H9 (cell line): ENCODE measurements around the gene DAB1. TPM values are rescaled to one million over a fixed set of nuclear protein-coding genes. Genes with fewer than 3 reads are reported as not detected.

ENCODE experiments used
- DNase-seq: peaks from one replicate; pipeline ENCODE4 v3.0.0-alpha.2; 2017
- H2AFZ ChIP-seq: one replicate; pipeline ENCODE4 v1.6.1; 2013; ENCODE audit warnings: mild to moderate bottlenecking, low read length, control low read depth, moderate library complexity
- H2AK5ac ChIP-seq: 2 replicates; pipeline ENCODE4 v1.6.1; 2013; ENCODE audit warnings: low read length, control low read depth, mixed read lengths; ENCODE audit not compliant: insufficient read length
- H2BK120ac ChIP-seq: one replicate; pipeline ENCODE4 v1.6.1; 2013; ENCODE audit warnings: low read depth, mild to moderate bottlenecking, low read length, control low read depth, inconsistent platforms; ENCODE audit not compliant: poor library complexity, severe bottlenecking
- H2BK12ac ChIP-seq: 2 replicates; pipeline ENCODE4 v1.6.1; 2013; ENCODE audit warnings: low read length, control low read depth, mixed read lengths, low read depth; ENCODE audit not compliant: insufficient read length
- H2BK15ac ChIP-seq: 2 replicates; pipeline ENCODE4 v1.6.1; 2013; ENCODE audit warnings: low read depth, low read length, control low read depth
- H2BK20ac ChIP-seq: one replicate; pipeline ENCODE4 v1.6.1; 2013; ENCODE audit warnings: low read depth, mild to moderate bottlenecking, low read length, control low read depth, inconsistent platforms; ENCODE audit not compliant: poor library complexity, severe bottlenecking
- H2BK5ac ChIP-seq: 2 replicates; pipeline ENCODE4 v1.6.1; 2013; ENCODE audit warnings: low read length, control low read depth, mixed read lengths; ENCODE audit not compliant: insufficient read length
- H3K14ac ChIP-seq: 2 replicates; pipeline ENCODE4 v1.6.1; 2013; ENCODE audit warnings: low read length, control low read depth; ENCODE audit not compliant: insufficient read depth
- H3K18ac ChIP-seq: 2 replicates; pipeline ENCODE4 v1.6.1; 2013; ENCODE audit warnings: low read depth, mild to moderate bottlenecking, mixed read lengths, low read length, control low read depth; ENCODE audit not compliant: insufficient read length
- H3K23ac ChIP-seq: 2 replicates; pipeline ENCODE4 v1.6.1; 2013; ENCODE audit warnings: low read length, control low read depth, mixed read lengths, low read depth; ENCODE audit not compliant: insufficient read length
- H3K23me2 ChIP-seq: 2 replicates; pipeline ENCODE4 v1.6.1; 2013; ENCODE audit warnings: low read depth, mild to moderate bottlenecking, mixed read lengths, low read length, control low read depth; ENCODE audit not compliant: insufficient read length, poor library complexity, severe bottlenecking
- H3K27ac ChIP-seq: 2 replicates; pipeline ENCODE4 v1.5.1; 2013; ENCODE audit warnings: low read length, control low read depth, mixed read lengths, low read depth; ENCODE audit not compliant: insufficient read length
- H3K27me3 ChIP-seq: 2 replicates; pipeline ENCODE4 v1.6.1; 2013; ENCODE audit warnings: low read length, control low read depth, inconsistent platforms; ENCODE audit not compliant: insufficient read depth
- H3K4ac ChIP-seq: 2 replicates; pipeline ENCODE4 v1.6.1; 2013; ENCODE audit warnings: low read depth, mild to moderate bottlenecking, control low read depth, inconsistent platforms, low read length, moderate library complexity
- H3K4me1 ChIP-seq: 2 replicates; pipeline ENCODE4 v1.6.1; 2013; ENCODE audit warnings: low read length, control low read depth, inconsistent platforms; ENCODE audit not compliant: insufficient read depth
- H3K4me2 ChIP-seq: 2 replicates; pipeline ENCODE4 v1.6.1; 2013; ENCODE audit warnings: low read length, control low read depth, mixed read lengths; ENCODE audit not compliant: insufficient read length, insufficient read depth
- H3K56ac ChIP-seq: 2 replicates; pipeline ENCODE4 v1.6.1; 2013; ENCODE audit warnings: low read depth, mild to moderate bottlenecking, mixed read lengths, low read length, control low read depth; ENCODE audit not compliant: insufficient read length
- H3K79me1 ChIP-seq: 2 replicates; pipeline ENCODE4 v1.6.1; 2013; ENCODE audit warnings: low read depth, mild to moderate bottlenecking, moderate library complexity, low read length, control low read depth, inconsistent platforms; ENCODE audit not compliant: insufficient read depth, poor library complexity, severe bottlenecking
- H3K79me2 ChIP-seq: 2 replicates; pipeline ENCODE4 v1.6.1; 2013; ENCODE audit warnings: low read length, control low read depth, inconsistent platforms; ENCODE audit not compliant: insufficient read depth
- H3K9ac ChIP-seq: 2 replicates; pipeline ENCODE4 v1.6.1; 2013; ENCODE audit warnings: low read length, control low read depth, mixed read lengths; ENCODE audit not compliant: insufficient read length; ENCODE audit errors: extremely low read depth
- H3K9me3 ChIP-seq: one replicate; pipeline ENCODE4 v1.6.1; 2013; ENCODE audit warnings: low read depth, low read length, inconsistent platforms; ENCODE audit not compliant: control insufficient read depth
- H3T11ph ChIP-seq: one replicate; pipeline ENCODE4 v1.6.1; 2013; ENCODE audit warnings: mild to moderate bottlenecking, low read length, control low read depth, inconsistent platforms
- H4K20me1 ChIP-seq: one replicate; pipeline ENCODE4 v1.6.1; 2013; ENCODE audit not compliant: control insufficient read depth, insufficient read length, insufficient read depth
- H4K5ac ChIP-seq: 2 replicates; pipeline ENCODE4 v1.6.1; 2013; ENCODE audit warnings: low read depth, mild to moderate bottlenecking, mixed read lengths, low read length, control low read depth; ENCODE audit not compliant: insufficient read length
- H4K8ac ChIP-seq: replicated peaks from 2 replicates; pipeline ENCODE4 v1.6.1; 2013; ENCODE audit warnings: low read length, control low read depth, mixed read lengths, low read depth; ENCODE audit not compliant: insufficient read length
- H4K91ac ChIP-seq: 2 replicates; pipeline ENCODE4 v1.6.1; 2013; ENCODE audit warnings: low read depth, mild to moderate bottlenecking, moderate library complexity, mixed read lengths, low read length, control low read depth; ENCODE audit not compliant: insufficient read length
- H3K27ac Mint-ChIP-seq, 3 experiments: 2 replicates in 2 of 3; 3 replicates in 1 of 3; pipeline ENCODE4 v1.8.0; 2020 to 2021; ENCODE audit warnings: mixed read lengths in 3 of 3, mild to moderate bottlenecking in 1 of 3, moderate library complexity in 1 of 3
- H3K27me3 Mint-ChIP-seq: 2 replicates; pipeline ENCODE4 v1.8.0; 2021; ENCODE audit warnings: low read depth, mild to moderate bottlenecking, moderate library complexity, mixed read lengths
- H3K36me3 Mint-ChIP-seq, 3 experiments: 2 replicates in 2 of 3; 3 replicates in 1 of 3; pipeline ENCODE4 v1.8.0; 2020 to 2021; ENCODE audit warnings: low read depth in 3 of 3, mixed read lengths in 3 of 3; ENCODE audit not compliant: insufficient read depth in 1 of 3
- H3K4me1 Mint-ChIP-seq, 2 experiments: 2 replicates each; pipeline ENCODE4 v1.8.0; 2020; ENCODE audit warnings: mixed read lengths in 2 of 2
- H3K4me3 Mint-ChIP-seq, 2 experiments: 2 replicates in 1 of 2; 3 replicates in 1 of 2; pipeline ENCODE4 v1.8.0; 2020 to 2021; ENCODE audit warnings: mild to moderate bottlenecking in 2 of 2, mixed read lengths in 2 of 2, moderate library complexity in 1 of 2
- H3K9me3 Mint-ChIP-seq, 2 experiments: 2 replicates in 1 of 2; 3 replicates in 1 of 2; pipeline ENCODE4 v1.8.0; 2020; ENCODE audit warnings: mild to moderate bottlenecking in 2 of 2, mixed read lengths in 2 of 2, moderate library complexity in 1 of 2
- WGBS: extraction: QIAGEN DNeasy Blood & Tissue Kit; methylation state at CpG from one replicate; pipeline ENCODE4 v1.1.7; 2013; ENCODE audit warnings: missing lambda C conversion rate, low lambda C conversion rate, mixed read lengths; ENCODE audit not compliant: insufficient read length; ENCODE audit errors: extremely low coverage; 5-methylcytosine and 5-hydroxymethylcytosine counted together
- total RNA-seq: library from RNA; stranded (reverse); gene quantifications from 2 replicates; pipeline ENCODE4 v1.2.1, GENCODE V29; 2021
- TF ChIP-seq, protein P1 (sequence below): fragments of 200-600 bp; sonication (generic); conservative IDR thresholded peaks from 3 replicates; pipeline ENCODE4 v1.8.0; 2021; ENCODE audit warnings: antibody characterized with exemption, mild to moderate bottlenecking

The DAB1 gene
- total RNA-seq, 1 experiment from 2014 or later: 9.3 TPM

DNA sequence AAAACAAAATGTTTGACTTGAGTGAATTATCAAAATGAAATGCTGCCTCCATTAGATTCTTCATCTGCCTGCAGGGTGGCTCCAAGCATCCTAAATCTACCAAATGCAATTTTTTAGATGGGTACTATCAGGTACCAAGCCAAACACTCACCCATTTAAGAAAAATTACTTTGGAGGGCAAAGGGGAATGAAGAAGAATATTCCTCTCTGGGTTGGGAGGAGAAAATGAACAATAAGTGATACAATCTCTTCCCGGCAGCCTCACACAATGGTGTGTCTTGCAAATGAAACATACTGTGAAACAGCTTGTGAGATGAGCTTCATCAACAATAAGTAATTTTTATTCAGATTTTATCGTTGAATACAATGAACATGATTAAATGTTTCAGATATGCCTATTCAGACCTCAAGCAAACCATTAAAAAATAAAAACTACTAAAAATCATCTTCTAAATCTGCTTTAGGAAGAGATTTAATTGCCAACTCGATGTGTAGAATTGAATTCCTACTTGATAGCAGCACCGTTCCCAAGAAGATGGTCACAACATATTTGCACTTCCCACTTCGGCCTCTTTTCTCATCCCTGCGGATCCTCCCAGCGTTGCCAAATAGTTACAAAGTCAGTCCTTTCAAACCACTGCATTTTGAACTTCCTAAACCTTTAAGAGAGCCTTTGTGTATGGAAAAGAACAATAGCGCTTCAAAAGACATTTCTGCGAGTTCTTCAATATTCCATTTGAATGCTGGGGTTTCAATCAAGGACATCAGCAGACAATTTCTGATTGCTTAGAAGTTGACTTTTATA, 2.7 kb downstream of the DAB1 start:
- H3K36me3 Mint-ChIP-seq: no peaks in the 10 kb centered on the region
- no peak overlapping the region for H3T11ph ChIP-seq
- H3K4me1 Mint-ChIP-seq: peaks cover 27 to 28% of the 10 kb centered on the region in 2 experiments
- H4K91ac ChIP-seq: no peak overlapping the region
- DNase-seq: no peak
- H3K18ac ChIP-seq: no peak overlapping the region
- no peak overlapping the region for H2AK5ac ChIP-seq
- H3K27me3 ChIP-seq: no peaks in the 10 kb centered on the region
- H4K8ac ChIP-seq: no peak overlapping the region
- no CpG with 5 or more reads among the region's 9 CpGs for WGBS
- no peak overlapping the region for H3K27ac ChIP-seq
- no peaks in the 10 kb centered on the region for H3K79me1 ChIP-seq
- peak overlapping the region; percentile 89 for H3K4me2 ChIP-seq
- no peak overlapping the region for H3K56ac ChIP-seq
- no peak overlapping the region for H3K14ac ChIP-seq
- H3K23ac ChIP-seq: no peak overlapping the region
- H2BK15ac ChIP-seq: no peak overlapping the region
- no peak overlapping the region for H2BK5ac ChIP-seq
- H3K27me3 Mint-ChIP-seq: peaks cover 49% of the 10 kb centered on the region
- H4K5ac ChIP-seq: no peak overlapping the region
- H3K4me1 ChIP-seq: no peaks in the 10 kb centered on the region; the same call in 1 of the 2 replicates
- no peak overlapping the region for H2BK20ac ChIP-seq
- H3K27ac Mint-ChIP-seq: no peak overlapping the region
- no peaks in the 10 kb centered on the region for H3K9me3 ChIP-seq
- no peak overlapping the region for H2AFZ ChIP-seq
- H2BK120ac ChIP-seq: no peak overlapping the region
- peak overlapping the region; percentile 11 for H3K9ac ChIP-seq
- H3K4me3 Mint-ChIP-seq: peak overlapping the region; percentile 77 to 99
- no peak overlapping the region for H2BK12ac ChIP-seq
- H3K9me3 Mint-ChIP-seq: no peaks in the 10 kb centered on the region; a peak in 1 of 5 replicates
- no peaks in the 10 kb centered on the region for H4K20me1 ChIP-seq
- no peak overlapping the region for H3K4ac ChIP-seq
- TF ChIP-seq, protein P1, sequence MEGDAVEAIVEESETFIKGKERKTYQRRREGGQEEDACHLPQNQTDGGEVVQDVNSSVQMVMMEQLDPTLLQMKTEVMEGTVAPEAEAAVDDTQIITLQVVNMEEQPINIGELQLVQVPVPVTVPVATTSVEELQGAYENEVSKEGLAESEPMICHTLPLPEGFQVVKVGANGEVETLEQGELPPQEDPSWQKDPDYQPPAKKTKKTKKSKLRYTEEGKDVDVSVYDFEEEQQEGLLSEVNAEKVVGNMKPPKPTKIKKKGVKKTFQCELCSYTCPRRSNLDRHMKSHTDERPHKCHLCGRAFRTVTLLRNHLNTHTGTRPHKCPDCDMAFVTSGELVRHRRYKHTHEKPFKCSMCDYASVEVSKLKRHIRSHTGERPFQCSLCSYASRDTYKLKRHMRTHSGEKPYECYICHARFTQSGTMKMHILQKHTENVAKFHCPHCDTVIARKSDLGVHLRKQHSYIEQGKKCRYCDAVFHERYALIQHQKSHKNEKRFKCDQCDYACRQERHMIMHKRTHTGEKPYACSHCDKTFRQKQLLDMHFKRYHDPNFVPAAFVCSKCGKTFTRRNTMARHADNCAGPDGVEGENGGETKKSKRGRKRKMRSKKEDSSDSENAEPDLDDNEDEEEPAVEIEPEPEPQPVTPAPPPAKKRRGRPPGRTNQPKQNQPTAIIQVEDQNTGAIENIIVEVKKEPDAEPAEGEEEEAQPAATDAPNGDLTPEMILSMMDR: no peak
- peaks cover 3% of the 10 kb centered on the region; the same call in 1 of the 2 replicates for H3K79me2 ChIP-seq
- peaks cover 34% of the 10 kb centered on the region for H3K23me2 ChIP-seq
